Naive thymus-derived CD8-positive, alpha-beta T cell (primary cell): ENCODE data around the gene GGA2. TPM values are rescaled to one million over a fixed set of nuclear protein-coding genes. Genes with fewer than 3 reads are reported as not detected.
A peak's percentile ranks its signal among the peaks of the same experiment; 100 is the strongest.

Source experiments
- ATAC-seq, 2 donors: fragments of 150-1000 bp; cut with Tn5 transposase in 1 of 2; sonication (Bioruptor Pico), chemical (Tn5 transposase) in 1 of 2; 1 replicate in 1 of 2; 2 replicates in 1 of 2; pipeline ENCODE4 v1.10.0; 2021; ENCODE audit warnings: mild to moderate bottlenecking in 2 of 2, moderate library complexity in 2 of 2
- POLR2A ChIA-PET: fragments of 350-600 bp; sonication (Branson Sonifier 250); formaldehyde crosslinking; loops from one replicate; lab custom pipeline; 2021; ENCODE audit warnings: antibody characterized with exemption; lab: Charles Lee
- DNase-seq, 10 donors: peaks; one replicate each; pipeline versions ENCODE4 v3.0.0 to v3.0.0-alpha.2; 2020 to 2022
- H3K27ac Mint-ChIP-seq, 10 donors: one replicate each; pipeline ENCODE4 v1.8.0; 2020 to 2022; ENCODE audit warnings: mild to moderate bottlenecking in 10 of 10, mixed read lengths in 10 of 10, moderate library complexity in 4 of 10, inconsistent platforms in 1 of 10
- H3K27me3 Mint-ChIP-seq, 5 donors: one replicate each; pipeline ENCODE4 v1.8.0; 2021 to 2022; ENCODE audit warnings: mixed read lengths in 5 of 5
- H3K36me3 Mint-ChIP-seq, 3 donors: one replicate each; pipeline ENCODE4 v1.8.0; 2020 to 2022; ENCODE audit warnings: mixed read lengths in 3 of 3, mild to moderate bottlenecking in 2 of 3, inconsistent platforms in 1 of 3
- H3K4me1 Mint-ChIP-seq, 4 donors: one replicate each; pipeline ENCODE4 v1.8.0; 2021 to 2022; ENCODE audit warnings: mixed read lengths in 4 of 4
- H3K4me3 Mint-ChIP-seq, 10 donors: one replicate each; pipeline ENCODE4 v1.8.0; 2020 to 2022; ENCODE audit warnings: mild to moderate bottlenecking in 10 of 10, mixed read lengths in 10 of 10, moderate library complexity in 6 of 10, inconsistent platforms in 1 of 10
- H3K9me3 Mint-ChIP-seq, 9 donors: one replicate each; pipeline ENCODE4 v1.8.0; 2020 to 2022; ENCODE audit warnings: mixed read lengths in 9 of 9, mild to moderate bottlenecking in 3 of 9, inconsistent platforms in 1 of 9, moderate library complexity in 1 of 9
- polyA plus RNA-seq, 3 donors: library from polyadenylated mRNA; unstranded; fragments of 300-500 nt; fragmentation: Illumina TruSeq; gene quantifications; one replicate each; pipeline ENCODE4 v1.2.3, GENCODE V29; 2021
- total RNA-seq, 8 experiments: library from RNA in 2 of 8; stranded (reverse) in 2 of 8; gene quantifications; one replicate each; pipeline ENCODE4 v1.2.3 and lab custom pipeline; 2021 to 2026

Gene GGA2
- total and polyA plus RNA-seq, 5 experiments from 2014 or later: 37.7 to 94.6 (median 56.7) TPM

GRCh38 chr16:23508589-23509440, 1.5 kb downstream of the GGA2 start:
- Mint-ChIP-seq H3K36me3 (no peaks in the 10 kb centered on the region), H3K9me3 (no peaks in the 10 kb centered on the region), H3K27ac (peak overlapping the region; percentile 35 to 95 (median 84)), H3K4me3 (peak overlapping the region; percentile 87 to 98 (median 94)), H3K4me1 (peaks cover 31 to 70% (median 59%) of the 10 kb centered on the region in 4 donors), H3K27me3 (no peaks in the 10 kb centered on the region)
- DNase-seq: no peak
- POLR2A ChIA-PET: interaction anchor here (1.1 to 1.6 kb wide), 2 partner anchors 12 to 49 kb away, joined by 4 to 8 read pairs; partner anchors contain the start of genes EARS2 and UBFD1
- ATAC-seq: no peak

GRCh38 chr16:23506606-23506994, 3.7 kb downstream of the GGA2 start:
- no peak for DNase-seq
- no peaks in the 10 kb centered on the region for H3K9me3 Mint-ChIP-seq
- H3K36me3 Mint-ChIP-seq: peaks cover 0 to 6% (median 0%) of the 10 kb centered on the region in 3 donors
- peak overlapping the region in 4 of 10 donors; percentile 6 to 76 (median 35) for H3K4me3 Mint-ChIP-seq
- ATAC-seq: no peak
- H3K4me1 Mint-ChIP-seq: peaks cover 33 to 83% (median 68%) of the 10 kb centered on the region in 4 donors
- POLR2A ChIA-PET: no interaction called here
- H3K27me3 Mint-ChIP-seq: no peaks in the 10 kb centered on the region
- H3K27ac Mint-ChIP-seq: peak overlapping the region in 6 of 10 donors; percentile 26 to 87 (median 68)

- Mint-ChIP-seq H3K4me3 (peak overlapping the region in 5 of 10 donors; percentile 3 to 76 (median 22)), H3K4me1 (peaks cover 33 to 87% (median 72%) of the 10 kb centered on the region in 4 donors), H3K9me3 (no peaks in the 10 kb centered on the region), H3K27ac (peak overlapping the region in 8 of 10 donors; percentile 27 to 87 (median 61)), H3K36me3 (peaks cover 0 to 10% (median 0%) of the 10 kb centered on the region in 3 donors), H3K27me3 (no peaks in the 10 kb centered on the region)
- ATAC-seq (no peak), DNase-seq (no peak)
- POLR2A ChIA-PET: no interaction called here
These were observed 4.4 kb downstream of the GGA2 start for GRCh38 chr16:23505671-23506605.

GRCh38 chr16:23505180-23505665, 5.1 kb downstream of the GGA2 start:
- POLR2A ChIA-PET: no interaction called here
- H3K4me3 Mint-ChIP-seq: peak overlapping the region in 5 of 10 donors; percentile 14 to 66 (median 28)
- DNase-seq (no peak), ATAC-seq (no peak)
- peak overlapping the region in 5 of 10 donors; percentile 59 to 96 (median 81) for H3K27ac Mint-ChIP-seq
- H3K9me3 Mint-ChIP-seq: no peaks in the 10 kb centered on the region
- H3K4me1 Mint-ChIP-seq: peaks cover 32 to 87% (median 74%) of the 10 kb centered on the region in 4 donors
- no peaks in the 10 kb centered on the region for H3K27me3 Mint-ChIP-seq
- H3K36me3 Mint-ChIP-seq: peaks cover 0 to 10% (median 0%) of the 10 kb centered on the region in 3 donors

- ATAC-seq (peak; percentile 47 to 70), DNase-seq (peak in 4 of 10 donors; percentile 24 to 57 (median 40))
- POLR2A ChIA-PET: no interaction called here
- Mint-ChIP-seq H3K36me3 (peaks cover 0 to 10% (median 0%) of the 10 kb centered on the region in 3 donors), H3K27ac (peak overlapping the region in 6 of 10 donors; percentile 43 to 96 (median 75)), H3K4me1 (peaks cover 36 to 90% (median 78%) of the 10 kb centered on the region in 4 donors), H3K27me3 (no peaks in the 10 kb centered on the region), H3K4me3 (peak overlapping the region in 4 of 10 donors; percentile 14 to 66 (median 46)), H3K9me3 (no peaks in the 10 kb centered on the region)
These were observed 5.7 kb downstream of the GGA2 start for GRCh38 chr16:23504453-23505179.

GRCh38 chr16:23504076-23504452, 6.2 kb downstream of the GGA2 start:
- H3K36me3 Mint-ChIP-seq: peaks cover 0 to 12% (median 0%) of the 10 kb centered on the region in 3 donors

GRCh38 chr16:23502466-23502865, 7.8 kb downstream of the GGA2 start:
- no peak overlapping the region for H3K4me3 Mint-ChIP-seq
- H3K9me3 Mint-ChIP-seq: no peaks in the 10 kb centered on the region
- POLR2A ChIA-PET: no interaction called here
- peaks cover 0 to 14% (median 0%) of the 10 kb centered on the region in 3 donors for H3K36me3 Mint-ChIP-seq
- peaks cover 27 to 83% (median 68%) of the 10 kb centered on the region in 4 donors for H3K4me1 Mint-ChIP-seq
- peak overlapping the region in 2 of 10 donors; percentile 62 to 69 for H3K27ac Mint-ChIP-seq
- no peaks in the 10 kb centered on the region for H3K27me3 Mint-ChIP-seq
- no peak for DNase-seq
- ATAC-seq: no peak

More at GRCh38 chr16:23504076-23504452, 6.2 kb downstream of the GGA2 start:
- H3K9me3 Mint-ChIP-seq: no peaks in the 10 kb centered on the region
- DNase-seq: no peak
- no peak for ATAC-seq
- H3K4me1 Mint-ChIP-seq: peaks cover 31 to 85% (median 72%) of the 10 kb centered on the region in 4 donors
- POLR2A ChIA-PET: no interaction called here
- H3K27ac Mint-ChIP-seq: peak overlapping the region in 2 of 10 donors; percentile 43 to 96
- peak overlapping the region in 3 of 10 donors; percentile 7 to 66 (median 29) for H3K4me3 Mint-ChIP-seq
- H3K27me3 Mint-ChIP-seq: no peaks in the 10 kb centered on the region

GRCh38 chr16:23501291-23501690, 9.0 kb downstream of the GGA2 start:
- H3K27ac Mint-ChIP-seq: peak overlapping the region in 1 of 10 donors; percentile 12
- no peak overlapping the region for H3K4me3 Mint-ChIP-seq
- POLR2A ChIA-PET: no interaction called here
- ATAC-seq (no peak), DNase-seq (no peak)
- H3K36me3 Mint-ChIP-seq: peaks cover 0 to 23% (median 0%) of the 10 kb centered on the region in 3 donors
- no peaks in the 10 kb centered on the region for H3K27me3 Mint-ChIP-seq
- no peaks in the 10 kb centered on the region for H3K9me3 Mint-ChIP-seq
- H3K4me1 Mint-ChIP-seq: peaks cover 26 to 83% (median 64%) of the 10 kb centered on the region in 4 donors

GRCh38 chr16:23500862-23501225, 9.4 kb downstream of the GGA2 start:
- Mint-ChIP-seq H3K4me1 (peaks cover 22 to 80% (median 60%) of the 10 kb centered on the region in 4 donors), H3K27ac (no peak overlapping the region), H3K9me3 (no peaks in the 10 kb centered on the region), H3K4me3 (no peak overlapping the region), H3K27me3 (no peaks in the 10 kb centered on the region), H3K36me3 (peaks cover 0 to 25% (median 0%) of the 10 kb centered on the region in 3 donors)
- POLR2A ChIA-PET: no interaction called here
- DNase-seq (no peak), ATAC-seq (no peak)

- H3K4me1 Mint-ChIP-seq: peaks cover 22 to 75% (median 56%) of the 10 kb centered on the region in 4 donors
These were observed 10.0 kb downstream of the GGA2 start for GRCh38 chr16:23500212-23500861.

GRCh38 chr16:23499801-23500200, 10.5 kb downstream of the GGA2 start:
- DNase-seq (no peak), ATAC-seq (no peak)
- no peak overlapping the region for H3K4me3 Mint-ChIP-seq
- H3K27me3 Mint-ChIP-seq: no peaks in the 10 kb centered on the region
- H3K36me3 Mint-ChIP-seq: peaks cover 0 to 36% (median 0%) of the 10 kb centered on the region in 3 donors
- peaks cover 19 to 70% (median 51%) of the 10 kb centered on the region in 4 donors for H3K4me1 Mint-ChIP-seq
- no peaks in the 10 kb centered on the region for H3K9me3 Mint-ChIP-seq
- POLR2A ChIA-PET: no interaction called here
- H3K27ac Mint-ChIP-seq: peak overlapping the region in 3 of 10 donors; percentile 8 to 35 (median 34)

More at GRCh38 chr16:23500212-23500861, 10.0 kb downstream of the GGA2 start:
- DNase-seq (no peak), ATAC-seq (no peak)
- Mint-ChIP-seq H3K27ac (peak overlapping the region in 3 of 10 donors; percentile 34 to 56 (median 56)), H3K36me3 (peaks cover 0 to 31% (median 0%) of the 10 kb centered on the region in 3 donors), H3K9me3 (no peaks in the 10 kb centered on the region), H3K27me3 (no peaks in the 10 kb centered on the region), H3K4me3 (no peak overlapping the region)
- POLR2A ChIA-PET: no interaction called here
